Neural cell (in vitro differentiated cells): ENCODE measurements around the gene ADAMTS16. TPM values are rescaled to one million over a fixed set of nuclear protein-coding genes. Genes with fewer than 3 reads are reported as not detected.

Source experiments
- H2AFZ ChIP-seq: fragments of 200-600, 300-800 bp; sonication (generic), shearing (Covaris generic); 2 replicates; pipeline ENCODE4 v1.6.0; 2014; ENCODE audit warnings: low read depth, mild to moderate bottlenecking, antibody characterized with exemption, low read length, moderate library complexity
- H3F3A ChIP-seq: fragments of 200-600 bp; shearing (Covaris generic); 2 replicates; pipeline ENCODE4 v1.6.1; 2016; ENCODE audit warnings: mild to moderate bottlenecking, moderate library complexity, mixed read lengths, antibody characterized with exemption, low read length; ENCODE audit not compliant: insufficient read depth, poor library complexity, severe bottlenecking
- H3K27ac ChIP-seq: fragments of 200-600, 300-800 bp; sonication (generic), shearing (Covaris generic); 2 replicates; pipeline ENCODE4 v1.5.1; 2014; ENCODE audit warnings: mild to moderate bottlenecking, low read length, moderate library complexity
- H3K27me3 ChIP-seq: fragments of 300-800, 200-600 bp; sonication (generic), shearing (Covaris generic); 2 replicates; pipeline ENCODE4 v1.6.0; 2014; ENCODE audit warnings: mild to moderate bottlenecking, low read depth, low read length, moderate library complexity; ENCODE audit not compliant: insufficient read depth
- H3K36me3 ChIP-seq: fragments of 300-800, 200-600 bp; sonication (generic), shearing (Covaris generic); 2 replicates; pipeline ENCODE4 v1.5.1; 2014; ENCODE audit warnings: mild to moderate bottlenecking, antibody characterized with exemption, low read length, moderate library complexity; ENCODE audit not compliant: insufficient read depth
- H3K4me2 ChIP-seq: fragments of 300-800, 200-600 bp; sonication (generic), shearing (Covaris generic); 2 replicates; pipeline ENCODE4 v1.6.0; 2014; ENCODE audit warnings: mild to moderate bottlenecking, low read length
- H3K4me3 ChIP-seq: fragments of 300-800, 200-600 bp; sonication (generic), shearing (Covaris generic); 2 replicates; pipeline ENCODE4 v1.5.1; 2014; ENCODE audit warnings: mild to moderate bottlenecking, low read length, moderate library complexity
- H3K79me2 ChIP-seq: fragments of 200-600 bp; shearing (Covaris generic); replicated peaks from 2 replicates; pipeline ENCODE4 v1.6.0; 2014; ENCODE audit warnings: mild to moderate bottlenecking, low read length, moderate library complexity; ENCODE audit not compliant: insufficient read depth
- H3K9ac ChIP-seq: fragments of 300-800, 200-600 bp; sonication (generic), shearing (Covaris generic); 2 replicates; pipeline ENCODE4 v1.6.1; 2016; ENCODE audit warnings: mild to moderate bottlenecking, low read length, mixed read lengths
- H3K9me2 ChIP-seq: fragments of 200-600 bp; shearing (Covaris generic); 2 replicates; pipeline ENCODE4 v1.6.1; 2016; ENCODE audit warnings: mild to moderate bottlenecking, low read length, mixed read lengths; ENCODE audit not compliant: insufficient read depth
- H3K9me3 ChIP-seq: fragments of 200-600, 300-800 bp; sonication (generic), shearing (Covaris generic); 2 replicates; pipeline ENCODE4 v1.6.1; 2016; ENCODE audit warnings: mild to moderate bottlenecking, mixed run types, low read length, moderate library complexity, mixed read lengths
- H4K20me1 ChIP-seq: fragments of 200-600 bp; shearing (Covaris generic); 2 replicates; pipeline ENCODE4 v1.6.1; 2016; ENCODE audit warnings: mild to moderate bottlenecking, mixed run types; ENCODE audit not compliant: insufficient read depth
- CTCF ChIP-seq: fragments of 450-650 bp; IDR thresholded peaks from 2 replicates; pipeline ENCODE4 v1.5.1; 2014; ENCODE audit warnings: antibody characterized with exemption, mild to moderate bottlenecking, moderate library complexity; ENCODE audit not compliant: poor library complexity, severe bottlenecking
- EP300 ChIP-seq: fragments of 450-650 bp; conservative IDR thresholded peaks from 2 replicates; pipeline ENCODE4 v1.6.1; 2014; ENCODE audit warnings: antibody characterized with exemption, mild to moderate bottlenecking, moderate library complexity; ENCODE audit not compliant: poor library complexity, severe bottlenecking
- MXI1 ChIP-seq: fragments of 450-650 bp; conservative IDR thresholded peaks from 2 replicates; pipeline ENCODE4 v1.6.1; 2014; ENCODE audit warnings: antibody characterized with exemption, mild to moderate bottlenecking; ENCODE audit not compliant: poor library complexity, severe bottlenecking
- POLR2AphosphoS5 ChIP-seq: IDR thresholded peaks from 2 replicates; pipeline ENCODE4 v1.6.1; 2012
- RAD21 ChIP-seq: fragments of 450-650 bp; conservative IDR thresholded peaks from 2 replicates; pipeline ENCODE4 v1.6.1; 2014; ENCODE audit warnings: antibody characterized with exemption, mild to moderate bottlenecking, moderate library complexity
- REST ChIP-seq: IDR thresholded peaks from 2 replicates; pipeline ENCODE4 v1.6.1; 2012; ENCODE audit warnings: borderline replicate concordance
- SMC3 ChIP-seq: fragments of 450-650 bp; conservative IDR thresholded peaks from 2 replicates; pipeline ENCODE4 v1.6.1; 2014; ENCODE audit warnings: antibody characterized with exemption, mild to moderate bottlenecking, moderate library complexity; ENCODE audit not compliant: poor library complexity
- TAF1 ChIP-seq: IDR thresholded peaks from 2 replicates; pipeline ENCODE4 v1.6.1; 2012; ENCODE audit warnings: low read depth
- polyA plus RNA-seq: library from polyadenylated mRNA; depleted of rRNA; stranded (reverse); fragments of >200 nt; gene quantifications from 2 replicates; pipeline ENCODE4 v1.2.3, GENCODE V29; 2014

The ADAMTS16 gene
- polyA plus RNA-seq, 1 donor from 2014 or later, result 1.3 TPM

DNA sequence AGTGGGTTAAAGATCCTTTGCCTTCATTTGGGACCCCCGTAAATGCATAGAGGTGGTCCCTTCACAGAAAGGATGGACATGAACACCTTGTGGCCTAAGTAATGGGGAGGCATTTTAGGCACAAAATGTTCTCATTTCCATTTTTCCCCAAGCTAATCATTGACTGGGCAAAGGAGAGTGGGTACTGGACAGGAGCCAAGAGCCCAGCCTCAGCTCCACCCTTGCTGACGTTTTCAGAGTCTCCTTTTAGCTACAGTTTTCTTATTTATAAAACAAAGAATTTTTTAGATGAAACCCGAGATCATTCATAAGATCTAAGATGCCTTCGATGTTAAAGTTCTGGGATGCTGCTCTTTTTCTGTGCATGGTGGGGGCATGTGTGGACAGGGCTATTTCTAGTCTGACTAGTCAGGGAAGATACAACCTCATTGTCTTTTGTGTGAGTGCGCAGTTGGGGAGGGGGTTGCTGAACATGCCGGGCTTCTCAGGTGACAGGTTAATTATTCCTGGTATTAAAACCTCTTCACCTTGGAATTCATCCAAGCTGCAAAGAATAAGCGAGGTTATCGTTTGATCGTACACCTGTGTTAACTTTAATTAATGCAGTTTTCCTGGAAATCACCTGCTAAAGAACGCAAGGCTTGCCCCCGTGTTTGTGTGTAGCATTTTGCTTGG is 48.4 kb downstream of the ADAMTS16 start:
- H3K9ac ChIP-seq, result no peak overlapping the region
- no peaks in the 10 kb centered on the region for H3K36me3 ChIP-seq
- no peaks in the 10 kb centered on the region for H3K9me2 ChIP-seq
- H4K20me1 ChIP-seq, result no peaks in the 10 kb centered on the region
- no peak overlapping the region for H3K27ac ChIP-seq
- no peaks in the 10 kb centered on the region for H3K9me3 ChIP-seq
- H2AFZ ChIP-seq, result no peak overlapping the region
- no peaks in the 10 kb centered on the region for H3F3A ChIP-seq
- no peak overlapping the region for H3K4me3 ChIP-seq
- H3K4me2 ChIP-seq, result no peak overlapping the region
- H3K27me3 ChIP-seq, result no peaks in the 10 kb centered on the region
- no peaks in the 10 kb centered on the region for H3K79me2 ChIP-seq
- TF ChIP-seq SMC3 (no peak), TAF1 (no peak), EP300 (no peak), RAD21 (no peak), CTCF (no peak), MXI1 (no peak)

DNA sequence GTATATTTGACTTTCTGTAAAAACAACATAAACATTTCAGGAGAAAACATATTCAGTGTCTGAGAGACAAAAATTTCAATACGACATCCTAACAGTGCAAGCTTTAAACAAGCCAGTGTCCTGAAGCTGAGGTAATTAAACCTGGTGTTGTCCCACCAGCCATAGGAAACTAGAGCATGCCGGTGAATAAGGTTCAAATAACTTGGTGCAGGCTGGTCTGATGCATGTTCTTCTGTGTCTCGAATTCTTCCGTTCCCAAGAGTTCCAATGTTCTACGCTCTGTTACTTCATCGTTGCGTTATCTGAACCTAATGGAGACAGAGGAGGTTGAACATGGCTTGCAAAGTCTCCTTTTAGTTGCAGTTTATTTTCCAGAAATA is 48.9 kb downstream of the ADAMTS16 start:
- no peaks in the 10 kb centered on the region for H4K20me1 ChIP-seq
- no peaks in the 10 kb centered on the region for H3K9me3 ChIP-seq
- H3F3A ChIP-seq, result no peaks in the 10 kb centered on the region
- no peak overlapping the region for H2AFZ ChIP-seq
- H3K9ac ChIP-seq, result no peak overlapping the region
- H3K9me2 ChIP-seq, result no peaks in the 10 kb centered on the region
- no peak overlapping the region for H3K27ac ChIP-seq
- H3K4me2 ChIP-seq, result no peak overlapping the region
- no peaks in the 10 kb centered on the region for H3K79me2 ChIP-seq
- no peaks in the 10 kb centered on the region for H3K27me3 ChIP-seq
- no peak overlapping the region for H3K4me3 ChIP-seq
- no peaks in the 10 kb centered on the region for H3K36me3 ChIP-seq
- TF ChIP-seq RAD21 (no peak), REST (no peak), SMC3 (no peak), POLR2AphosphoS5 (no peak), CTCF (no peak)
